ENCODE measurements around the gene SLC2A2. TPM values are rescaled to one million over a fixed set of nuclear protein-coding genes. Genes with fewer than 3 reads are reported as not detected.

The SLC2A2 gene
- total and polyA plus RNA-seq, 7 experiments from 2014 or later = not detected

DNA sequence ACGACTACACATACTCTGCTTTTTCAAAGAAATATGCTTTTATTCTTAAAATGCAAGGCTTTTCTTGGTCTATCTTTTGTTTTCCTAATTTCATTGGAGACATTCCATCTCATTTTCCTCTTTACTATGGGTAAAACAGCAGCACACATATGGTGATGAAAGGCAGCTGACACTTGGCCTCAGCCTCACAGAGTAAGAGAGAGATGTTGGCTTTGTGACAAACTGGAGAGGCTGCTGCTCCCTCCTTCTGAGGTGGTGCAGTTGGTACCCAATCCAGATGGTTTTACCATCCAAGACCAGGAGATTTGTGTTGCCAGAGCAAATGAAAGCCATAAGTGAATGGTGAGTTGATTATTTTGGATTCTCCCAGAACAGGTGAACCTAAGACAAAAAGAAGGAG, 13.2 kb upstream of the SLC2A2 start:
- Mint-ChIP-seq H3K4me1 (no peaks in the 10 kb centered on the region), H3K4me3 (no peak overlapping the region), H3K36me3 (no peaks in the 10 kb centered on the region), H3K27me3 (peaks cover 31 to 46% (median 42%) of the 10 kb centered on the region in 5 donors), H3K9me3 (no peaks in the 10 kb centered on the region), H3K27ac (no peak overlapping the region)
- intact Hi-C loops (cut with micrococcal nuclease) = no loop called here
- Histone ChIP-seq H3K36me3 (ENCODE audit: control insufficient read depth in 2 of 3, insufficient read depth in 3 of 3, low read length in 3 of 3) (no peaks in the 10 kb centered on the region), H3K4me1 (ENCODE audit: control insufficient read depth in 2 of 2, insufficient read depth in 2 of 2, low read length in 2 of 2) (no peaks in the 10 kb centered on the region), H3K27me3 (ENCODE audit: control insufficient read depth in 2 of 2, insufficient read depth in 2 of 2, low read length in 2 of 2) (no peaks in the 10 kb centered on the region), H3K27ac (ENCODE audit: low read depth, low read length) (no peak overlapping the region), H3K9me3 (ENCODE audit: control insufficient read depth in 2 of 3, low read length in 3 of 3) (no peaks in the 10 kb centered on the region), H3K4me3 (ENCODE audit: low read length) (no peak overlapping the region)
- ChIA-PET CTCF (no interaction called here), POLR2A (no interaction called here)
- DNase-seq (no peak), ATAC-seq (no peak)

DNA sequence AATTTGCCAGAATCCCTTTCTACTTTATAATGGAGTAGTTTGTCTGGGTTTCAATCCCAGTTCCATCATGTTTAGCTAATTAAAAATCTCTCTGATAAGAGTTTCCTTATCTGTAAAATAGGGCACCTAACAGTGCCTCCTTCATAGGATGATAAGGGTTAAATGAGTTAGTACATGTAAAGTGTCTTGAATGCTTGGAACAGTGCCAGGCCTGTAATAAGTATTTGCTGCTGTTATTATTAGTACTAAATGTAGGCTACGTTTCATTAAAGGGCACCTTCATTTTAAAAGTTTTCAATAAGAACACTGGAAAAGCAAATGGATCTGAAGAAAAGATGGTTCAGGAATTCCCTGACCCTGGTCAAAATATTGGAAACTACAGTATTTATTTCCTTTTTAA, 11.8 kb upstream of the SLC2A2 start:
- H3K27me3 ChIP-seq (ENCODE audit: control insufficient read depth in 2 of 2, insufficient read depth in 2 of 2, low read length in 2 of 2) = no peaks in the 10 kb centered on the region
- no peak overlapping the region for H3K4me3 ChIP-seq (ENCODE audit: low read length)
- no peaks in the 10 kb centered on the region for H3K9me3 ChIP-seq (ENCODE audit: control insufficient read depth in 2 of 3, low read length in 3 of 3)
- intact Hi-C loops (cut with micrococcal nuclease) = no loop called here
- H3K27ac ChIP-seq (ENCODE audit: low read depth, low read length) = no peak overlapping the region
- no peak for ATAC-seq
- no peaks in the 10 kb centered on the region for H3K36me3 Mint-ChIP-seq
- H3K4me3 Mint-ChIP-seq = no peak overlapping the region
- peaks cover 28 to 51% (median 49%) of the 10 kb centered on the region in 5 donors for H3K27me3 Mint-ChIP-seq
- CTCF ChIA-PET = no interaction called here
- H3K4me1 Mint-ChIP-seq = no peaks in the 10 kb centered on the region
- no peaks in the 10 kb centered on the region for H3K4me1 ChIP-seq (ENCODE audit: control insufficient read depth in 2 of 2, insufficient read depth in 2 of 2, low read length in 2 of 2)
- H3K27ac Mint-ChIP-seq = no peak overlapping the region
- no peaks in the 10 kb centered on the region for H3K36me3 ChIP-seq (ENCODE audit: control insufficient read depth in 2 of 3, insufficient read depth in 3 of 3, low read length in 3 of 3)
- H3K9me3 Mint-ChIP-seq = no peaks in the 10 kb centered on the region
- POLR2A ChIA-PET = no interaction called here
- DNase-seq = no peak

DNA sequence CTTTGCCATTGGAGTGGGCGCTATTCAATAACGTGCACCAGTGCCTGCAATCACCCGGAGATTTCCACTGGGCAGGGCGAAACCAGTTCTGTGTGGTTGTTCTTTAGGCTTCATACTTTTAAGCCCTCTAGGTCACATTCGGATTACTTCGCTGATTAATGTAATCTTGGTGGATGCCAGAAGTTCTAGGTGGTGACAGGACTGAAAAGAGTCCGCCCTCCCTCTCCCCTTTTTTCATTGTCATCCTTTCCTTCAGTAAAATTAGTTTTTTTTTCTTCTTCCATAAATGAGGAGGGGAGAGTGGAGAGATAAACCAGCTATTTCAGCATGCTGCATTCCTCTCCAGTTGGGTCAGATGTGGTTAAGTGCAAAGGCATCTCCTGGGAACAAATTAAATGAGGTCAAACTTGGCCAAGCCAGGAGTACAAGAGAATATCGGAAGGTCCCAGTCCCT, 2.3 kb upstream of the SLC2A2 start:
- H3K4me3 ChIP-seq (ENCODE audit: low read length) = peak overlapping the region; percentile 25
- no peak overlapping the region for H3K27ac Mint-ChIP-seq
- peaks cover 0 to 4% of the 10 kb centered on the region in 2 donors for H3K27me3 ChIP-seq (ENCODE audit: control insufficient read depth in 2 of 2, insufficient read depth in 2 of 2, low read length in 2 of 2)
- H3K4me1 ChIP-seq (ENCODE audit: control insufficient read depth in 2 of 2, insufficient read depth in 2 of 2, low read length in 2 of 2) = no peaks in the 10 kb centered on the region
- no peaks in the 10 kb centered on the region for H3K36me3 ChIP-seq (ENCODE audit: control insufficient read depth in 2 of 3, insufficient read depth in 3 of 3, low read length in 3 of 3)
- peaks cover 0 to 27% (median 14%) of the 10 kb centered on the region in 5 donors for H3K27me3 Mint-ChIP-seq
- H3K36me3 Mint-ChIP-seq = no peaks in the 10 kb centered on the region
- H3K4me3 Mint-ChIP-seq = no peak overlapping the region
- ATAC-seq = peak; percentile 8
- intact Hi-C loops (cut with micrococcal nuclease) = no loop called here
- ChIA-PET POLR2A (no interaction called here), CTCF (interaction anchor here (0.6 kb wide), 1 partner anchor 584 kb away, joined by 6 read pairs; no protein-coding TSS in a partner anchor)
- no peak for DNase-seq
- no peak overlapping the region for H3K27ac ChIP-seq (ENCODE audit: low read depth, low read length)
- peaks cover 0 to 6% (median 0%) of the 10 kb centered on the region in 7 donors for H3K4me1 Mint-ChIP-seq
- no peaks in the 10 kb centered on the region for H3K9me3 ChIP-seq (ENCODE audit: control insufficient read depth in 2 of 3, low read length in 3 of 3)
- no peaks in the 10 kb centered on the region for H3K9me3 Mint-ChIP-seq

DNA sequence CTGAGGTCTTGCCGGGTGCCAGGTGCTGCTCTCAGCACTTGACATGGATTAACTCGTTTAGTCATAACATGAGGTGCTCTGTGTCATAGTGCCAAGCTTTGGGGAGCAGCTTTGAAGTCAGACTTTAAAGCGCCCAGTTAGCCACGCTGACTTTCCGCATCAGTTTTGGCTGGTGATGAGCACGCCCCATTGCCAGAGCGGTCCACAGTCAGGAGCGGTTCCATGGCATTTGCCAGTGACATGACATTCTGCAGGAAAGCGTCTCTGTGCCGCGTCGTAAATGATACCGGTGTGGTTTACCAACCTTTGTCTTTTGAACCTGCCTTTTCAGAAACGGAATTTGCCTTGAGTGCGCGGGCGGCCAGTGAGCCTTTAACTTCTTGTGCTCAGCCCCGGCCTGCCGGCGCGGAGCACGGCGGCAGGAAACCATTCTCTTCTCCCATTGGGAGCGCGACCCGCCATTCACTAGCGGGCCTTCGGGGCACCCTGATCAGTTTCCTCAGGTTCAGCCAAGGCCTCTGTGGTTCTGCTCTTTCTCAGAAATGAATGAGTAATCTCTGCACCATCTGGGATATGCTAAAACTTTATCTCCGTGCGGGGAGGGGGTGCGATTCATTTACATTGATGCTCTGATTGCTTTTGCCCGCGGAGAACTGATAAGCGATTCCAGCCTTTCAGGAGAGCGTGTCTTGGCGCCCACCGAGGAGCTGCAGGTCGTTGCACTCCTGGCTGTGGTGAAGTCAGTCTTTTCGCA, 1.7 kb upstream of the SLC2A2 start:
- H3K27me3 ChIP-seq (ENCODE audit: control insufficient read depth in 2 of 2, insufficient read depth in 2 of 2, low read length in 2 of 2) = peaks cover 0 to 4% of the 10 kb centered on the region in 2 donors
- ChIA-PET CTCF (interaction anchor here (0.6 kb wide), 1 partner anchor 585 kb away, joined by 6 read pairs; no protein-coding TSS in a partner anchor), POLR2A (interaction anchor here (0.6 kb wide), 1 partner anchor 149 kb away, joined by 3 read pairs; no protein-coding TSS in a partner anchor)
- Mint-ChIP-seq H3K36me3 (no peaks in the 10 kb centered on the region), H3K4me1 (peaks cover 0 to 6% (median 0%) of the 10 kb centered on the region in 7 donors), H3K27ac (no peak overlapping the region), H3K27me3 (peaks cover 0 to 29% (median 16%) of the 10 kb centered on the region in 5 donors), H3K4me3 (no peak overlapping the region), H3K9me3 (no peaks in the 10 kb centered on the region)
- H3K4me3 ChIP-seq (ENCODE audit: low read length) = peak overlapping the region; percentile 25
- DNase-seq (peak in 6 of 9 donors; percentile 10 to 49 (median 24)), ATAC-seq (peak; percentile 54)
- no peaks in the 10 kb centered on the region for H3K4me1 ChIP-seq (ENCODE audit: control insufficient read depth in 2 of 2, insufficient read depth in 2 of 2, low read length in 2 of 2)
- intact Hi-C loops (cut with micrococcal nuclease) = no loop called here
- no peaks in the 10 kb centered on the region for H3K36me3 ChIP-seq (ENCODE audit: control insufficient read depth in 2 of 3, insufficient read depth in 3 of 3, low read length in 3 of 3)
- no peaks in the 10 kb centered on the region for H3K9me3 ChIP-seq (ENCODE audit: control insufficient read depth in 2 of 3, low read length in 3 of 3)
- no peak overlapping the region for H3K27ac ChIP-seq (ENCODE audit: low read depth, low read length)

DNA sequence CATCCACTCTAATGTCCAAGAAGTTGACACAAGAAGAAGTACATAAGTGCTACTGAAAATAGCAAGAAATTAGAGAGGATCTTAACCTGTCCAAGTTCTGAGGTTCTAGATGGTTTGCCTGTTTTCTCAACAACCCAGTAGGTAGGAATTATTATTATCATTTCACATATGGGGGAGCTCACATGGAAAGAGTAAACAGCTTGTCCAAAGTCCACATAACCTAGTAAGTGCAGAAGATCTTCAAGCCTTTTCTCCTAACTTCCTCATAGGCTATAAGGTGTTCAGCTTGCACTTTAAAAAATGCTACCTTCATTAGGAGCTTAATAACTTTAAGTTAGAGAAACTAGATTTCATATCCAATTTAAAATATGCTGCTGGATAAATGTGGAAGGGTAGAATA, 3.0 kb downstream of the SLC2A2 start:
- H3K27ac Mint-ChIP-seq = no peak overlapping the region
- intact Hi-C loops (cut with micrococcal nuclease) = no loop called here
- ATAC-seq (no peak), DNase-seq (no peak)
- CTCF ChIA-PET = interaction anchor here (0.8 kb wide), 1 partner anchor 9 kb away, joined by 3 read pairs; no protein-coding TSS in a partner anchor
- no peaks in the 10 kb centered on the region for H3K36me3 Mint-ChIP-seq
- no peaks in the 10 kb centered on the region for H3K36me3 ChIP-seq (ENCODE audit: control insufficient read depth in 2 of 3, insufficient read depth in 3 of 3, low read length in 3 of 3)
- H3K4me3 ChIP-seq (ENCODE audit: low read length) = no peak overlapping the region
- POLR2A ChIA-PET = no interaction called here
- no peak overlapping the region for H3K27ac ChIP-seq (ENCODE audit: low read depth, low read length)
- H3K27me3 ChIP-seq (ENCODE audit: control insufficient read depth in 2 of 2, insufficient read depth in 2 of 2, low read length in 2 of 2) = peaks cover 0 to 4% of the 10 kb centered on the region in 2 donors
- no peaks in the 10 kb centered on the region for H3K4me1 ChIP-seq (ENCODE audit: control insufficient read depth in 2 of 2, insufficient read depth in 2 of 2, low read length in 2 of 2)
- no peaks in the 10 kb centered on the region for H3K9me3 ChIP-seq (ENCODE audit: control insufficient read depth in 2 of 3, low read length in 3 of 3)
- H3K4me3 Mint-ChIP-seq = no peak overlapping the region
- peaks cover 13 to 47% (median 40%) of the 10 kb centered on the region in 5 donors for H3K27me3 Mint-ChIP-seq
- H3K4me1 Mint-ChIP-seq = peaks cover 0 to 6% (median 0%) of the 10 kb centered on the region in 7 donors
- no peaks in the 10 kb centered on the region for H3K9me3 Mint-ChIP-seq

DNA sequence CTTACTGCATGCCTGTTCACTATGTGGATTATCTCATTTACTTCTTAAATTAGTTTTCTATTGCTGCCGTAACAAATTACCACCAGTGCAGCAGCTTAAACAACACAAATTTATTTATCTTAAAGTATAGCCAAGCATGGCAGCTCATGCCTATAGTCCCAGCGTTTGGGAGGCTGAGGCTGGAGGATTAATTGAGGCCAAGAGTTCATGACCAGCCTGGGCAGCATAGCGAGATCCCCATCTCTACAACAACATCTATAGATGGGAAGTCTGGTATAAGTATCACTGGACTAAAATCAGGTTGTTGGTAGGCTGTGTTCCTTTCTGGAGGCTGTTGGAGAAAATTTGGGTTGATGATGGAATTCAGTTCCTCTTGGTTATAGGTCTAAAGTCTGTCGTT, 5.1 kb downstream of the SLC2A2 start:
- Histone ChIP-seq H3K27ac (ENCODE audit: low read depth, low read length) (no peak overlapping the region), H3K27me3 (ENCODE audit: control insufficient read depth in 2 of 2, insufficient read depth in 2 of 2, low read length in 2 of 2) (no peaks in the 10 kb centered on the region), H3K4me1 (ENCODE audit: control insufficient read depth in 2 of 2, insufficient read depth in 2 of 2, low read length in 2 of 2) (no peaks in the 10 kb centered on the region), H3K4me3 (ENCODE audit: low read length) (no peak overlapping the region), H3K36me3 (ENCODE audit: control insufficient read depth in 2 of 3, insufficient read depth in 3 of 3, low read length in 3 of 3) (no peaks in the 10 kb centered on the region), H3K9me3 (ENCODE audit: control insufficient read depth in 2 of 3, low read length in 3 of 3) (no peaks in the 10 kb centered on the region)
- ChIA-PET CTCF (no interaction called here), POLR2A (no interaction called here)
- ATAC-seq (no peak), DNase-seq (no peak)
- peaks cover 6 to 54% (median 33%) of the 10 kb centered on the region in 5 donors for H3K27me3 Mint-ChIP-seq
- H3K36me3 Mint-ChIP-seq = no peaks in the 10 kb centered on the region
- H3K4me1 Mint-ChIP-seq = no peaks in the 10 kb centered on the region
- H3K4me3 Mint-ChIP-seq = no peak overlapping the region
- no peak overlapping the region for H3K27ac Mint-ChIP-seq
- intact Hi-C loops (cut with micrococcal nuclease) = no loop called here
- H3K9me3 Mint-ChIP-seq = no peaks in the 10 kb centered on the region
